ENCODE data around the gene SBK3.
"Not testable (repeated sequence)": the region's sequence is repeated elsewhere in the genome, so short reads cannot be mapped to it uniquely, and the experiment has no call there.

The SBK3 gene

GRCh38 chr19:55516878-55517620 is 28.3 kb downstream of the SBK3 start:
- DNase-seq: peak; percentile 87

GRCh38 chr19:55508120-55508519 is 37.2 kb downstream of the SBK3 start:
- no peak for DNase-seq

GRCh38 chr19:55504981-55505380 is 40.4 kb downstream of the SBK3 start:
- no peak for DNase-seq

DNA sequence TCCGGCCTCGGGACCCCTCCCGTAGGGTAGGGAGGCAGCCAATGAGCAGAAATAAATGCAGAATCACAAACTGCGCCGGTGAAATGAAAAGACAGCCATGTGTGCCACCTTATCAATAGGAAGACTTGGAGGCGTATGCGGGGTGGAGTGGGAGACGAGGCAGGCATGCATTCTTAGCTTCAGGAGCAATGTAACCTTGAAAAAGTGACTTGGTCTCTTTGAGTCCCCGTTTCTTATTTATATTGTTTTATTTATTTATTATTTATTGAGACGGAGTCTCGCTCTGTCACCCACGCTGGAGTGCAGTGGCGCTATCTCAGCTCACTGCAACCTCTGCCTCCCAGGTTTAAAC is 41.1 kb downstream of the SBK3 start:
- no peak for DNase-seq

- peak; percentile 75 for DNase-seq
These were observed 41.7 kb downstream of the SBK3 start for GRCh38 chr19:55503502-55504251.

DNA sequence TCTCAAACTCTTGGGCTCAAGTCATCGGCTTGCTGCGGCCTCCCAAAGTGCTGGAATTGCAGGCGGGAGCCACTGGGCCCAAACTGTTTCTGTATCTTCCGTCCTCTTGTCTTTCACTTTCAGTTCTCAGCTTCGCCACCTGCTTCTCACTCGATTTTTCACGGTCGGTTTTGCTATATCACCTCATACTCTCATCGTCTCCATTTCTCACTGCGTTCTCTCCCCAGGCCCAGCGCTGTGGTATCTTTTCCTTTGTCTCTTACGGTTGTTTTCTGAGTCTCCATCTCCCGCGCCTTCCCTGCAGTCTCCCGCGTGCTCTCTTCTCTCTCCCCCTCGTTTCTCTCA is 42.2 kb downstream of the SBK3 start:
- no peak for DNase-seq

DNA sequence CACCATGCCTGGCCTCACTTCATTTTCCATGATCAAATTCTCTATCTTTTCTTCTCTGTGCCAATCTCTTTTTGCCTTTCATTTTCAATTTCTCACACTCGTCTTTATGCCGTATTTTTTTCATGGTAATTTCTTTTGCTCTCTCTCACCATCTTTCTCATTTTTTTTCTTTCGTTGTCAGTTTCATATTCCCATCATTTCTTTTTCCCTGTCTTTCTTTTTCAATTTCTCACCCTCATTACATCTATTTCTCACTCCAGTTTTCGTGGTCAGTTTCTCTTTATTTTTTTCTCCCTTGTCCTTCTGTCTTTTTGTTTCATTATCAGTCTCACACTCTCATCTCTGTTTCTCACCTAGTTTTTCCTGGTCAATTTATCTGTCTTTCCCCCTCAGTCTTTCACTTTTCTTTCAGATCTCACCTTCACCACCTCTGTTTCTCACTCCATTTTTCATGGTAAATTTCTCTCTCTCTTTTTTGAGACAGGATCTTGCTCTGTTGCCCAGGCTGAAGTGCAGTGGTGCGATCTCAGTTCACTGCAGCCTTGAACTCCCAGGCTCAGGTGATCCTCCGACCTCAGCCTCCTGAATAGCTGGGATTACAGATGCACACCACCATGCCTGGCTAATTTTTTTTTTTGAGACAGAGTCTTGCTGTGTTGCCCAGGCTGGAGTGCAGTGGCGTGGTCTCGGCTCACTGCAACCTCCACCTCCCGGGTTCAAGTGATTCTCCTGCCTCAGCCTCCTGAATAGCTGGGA is 43.0 kb downstream of the SBK3 start:
- no peak for DNase-seq

DNA sequence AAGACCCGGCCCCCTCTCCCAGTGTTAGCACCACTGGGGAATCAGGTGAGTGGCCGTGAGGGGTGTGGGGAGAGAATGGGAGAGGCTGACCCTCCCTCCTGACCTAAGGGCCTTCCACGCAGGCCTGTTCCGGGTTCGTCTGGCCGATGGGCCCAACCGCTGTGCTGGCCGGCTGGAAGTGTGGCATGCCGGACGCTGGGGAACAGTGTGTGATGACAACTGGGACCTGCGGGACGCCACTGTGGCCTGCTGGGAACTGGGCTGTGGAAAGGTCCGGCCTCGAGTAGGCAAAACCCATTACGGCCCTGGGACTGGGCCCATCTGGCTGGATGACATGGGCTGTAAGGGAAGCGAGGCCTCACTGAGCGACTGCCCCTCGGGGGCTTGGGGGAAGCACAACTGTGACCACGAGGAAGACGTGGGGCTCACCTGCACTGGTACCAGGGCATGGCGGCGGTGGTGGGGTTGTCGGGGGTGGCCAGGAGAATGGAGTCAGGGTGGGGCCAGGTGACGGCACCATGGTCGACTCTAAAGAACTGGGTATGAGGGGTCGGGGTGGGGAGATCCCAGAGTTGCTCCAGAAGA is 44.9 kb downstream of the SBK3 start:
- no peak for DNase-seq

GRCh38 chr19:55498246-55498840 is 47.0 kb downstream of the SBK3 start:
- no peak for DNase-seq

DNA sequence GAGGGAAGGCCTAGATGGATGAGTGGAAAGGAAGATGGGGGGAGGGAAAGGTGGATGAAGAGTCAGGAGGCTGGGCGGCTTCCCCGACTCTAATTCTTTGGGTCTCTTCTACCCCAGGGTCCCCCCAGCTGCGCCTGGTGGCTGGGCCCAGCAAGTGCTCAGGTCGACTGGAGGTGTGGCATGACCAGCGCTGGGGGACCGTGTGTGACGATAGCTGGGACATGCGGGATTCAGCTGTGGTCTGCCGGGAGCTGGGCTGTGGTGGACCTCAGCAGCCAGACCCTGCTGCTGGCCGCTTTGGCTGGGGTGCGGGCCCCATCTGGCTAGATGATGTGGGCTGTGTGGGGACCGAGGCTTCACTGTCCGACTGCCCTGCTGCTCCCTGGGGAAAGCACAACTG is 47.6 kb downstream of the SBK3 start:
- no peak for DNase-seq

GRCh38 chr19:55496820-55497219 is 48.5 kb downstream of the SBK3 start:
- not testable (repeated sequence) for DNase-seq

DNA sequence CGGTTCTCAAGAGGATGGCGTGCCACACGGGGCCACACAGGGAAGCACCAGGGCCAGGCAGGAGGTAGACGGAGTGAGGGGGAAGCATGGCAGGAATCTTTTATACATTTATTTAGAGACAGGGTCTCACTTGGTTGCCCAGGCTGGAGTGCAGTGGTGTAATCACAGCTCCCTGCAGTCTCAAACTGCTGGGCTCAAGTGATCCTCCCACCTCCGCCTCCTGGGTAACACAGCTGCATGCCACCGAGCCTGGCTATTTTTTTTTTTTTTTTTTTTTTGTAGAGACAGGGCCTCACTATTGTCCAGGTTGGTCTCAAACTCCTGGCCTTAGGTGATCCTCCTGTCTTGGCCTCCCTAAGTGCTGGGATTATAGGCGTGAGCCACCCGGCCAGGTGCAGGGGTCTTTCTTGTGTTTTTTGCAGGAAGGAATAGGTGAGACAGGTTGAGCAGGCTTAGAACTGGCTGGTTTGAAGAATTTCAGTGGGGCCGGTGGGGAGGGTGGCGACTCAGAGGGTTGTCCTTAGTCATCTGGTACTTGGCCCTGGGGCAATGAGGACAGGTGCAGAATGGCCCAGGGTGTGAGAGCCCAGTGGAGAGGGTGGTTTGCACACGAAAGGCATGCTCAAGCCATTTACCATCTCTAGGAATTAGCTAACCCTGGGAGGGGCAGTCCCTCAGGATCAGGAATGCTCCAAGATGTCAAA is 49.5 kb downstream of the SBK3 start:
- no peak for DNase-seq

DNA sequence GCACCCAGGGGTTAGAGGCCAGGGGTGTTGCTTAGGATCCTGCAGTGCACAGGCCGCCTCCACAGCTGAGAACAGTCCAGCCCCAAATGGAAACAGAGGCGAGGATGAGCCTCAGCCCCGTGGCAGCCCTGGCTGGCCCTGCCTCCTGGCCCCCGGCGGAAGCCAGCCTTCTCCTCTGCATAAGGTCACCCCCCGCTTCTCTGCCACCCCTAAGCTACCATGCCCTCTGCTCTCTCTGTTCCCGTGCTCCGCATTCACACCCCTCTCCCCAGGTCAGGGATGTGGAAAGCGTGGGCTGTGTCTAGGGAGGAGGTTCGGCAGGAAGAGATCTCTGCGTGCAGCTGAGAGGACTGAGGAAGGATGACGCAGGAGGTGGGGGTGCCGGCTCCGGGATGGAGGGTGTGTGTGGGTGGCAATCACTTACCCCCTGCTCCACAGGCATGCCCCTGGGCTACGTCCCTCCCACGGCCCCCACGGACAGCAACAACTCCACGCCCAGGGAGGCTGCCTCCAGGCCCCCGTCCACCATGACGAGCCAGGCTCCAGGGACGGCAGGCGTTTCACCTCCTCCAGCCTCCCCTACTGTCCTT is 51.1 kb downstream of the SBK3 start:
- DNase-seq: no peak

DNA sequence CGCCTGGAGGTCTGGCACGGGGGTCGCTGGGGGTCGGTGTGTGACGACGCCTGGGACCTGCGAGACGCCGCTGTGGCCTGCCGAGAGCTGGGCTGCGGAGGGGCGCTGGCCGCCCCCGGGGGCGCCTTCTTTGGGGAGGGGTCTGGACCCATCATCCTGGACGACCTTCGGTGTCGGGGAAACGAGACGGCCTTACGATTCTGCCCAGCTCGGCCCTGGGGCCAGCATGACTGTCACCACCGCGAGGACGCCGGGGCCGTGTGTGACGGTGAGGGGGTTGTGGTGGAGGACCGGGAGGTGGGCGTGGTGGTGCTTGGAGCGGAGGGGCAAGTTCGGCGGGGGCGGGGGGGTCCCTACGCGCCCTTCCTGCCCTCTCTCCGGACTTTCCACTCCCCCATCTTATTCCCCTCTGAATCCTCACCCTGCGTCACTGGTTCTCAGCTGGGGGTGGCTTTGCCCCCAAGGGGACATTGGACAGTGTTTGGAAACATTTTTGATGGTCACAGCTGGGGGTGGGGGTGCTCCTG is 51.6 kb downstream of the SBK3 start:
- DNase-seq: no peak

- DNase-seq: no peak
These were observed 52.2 kb downstream of the SBK3 start for GRCh38 chr19:55493052-55493644.

DNA sequence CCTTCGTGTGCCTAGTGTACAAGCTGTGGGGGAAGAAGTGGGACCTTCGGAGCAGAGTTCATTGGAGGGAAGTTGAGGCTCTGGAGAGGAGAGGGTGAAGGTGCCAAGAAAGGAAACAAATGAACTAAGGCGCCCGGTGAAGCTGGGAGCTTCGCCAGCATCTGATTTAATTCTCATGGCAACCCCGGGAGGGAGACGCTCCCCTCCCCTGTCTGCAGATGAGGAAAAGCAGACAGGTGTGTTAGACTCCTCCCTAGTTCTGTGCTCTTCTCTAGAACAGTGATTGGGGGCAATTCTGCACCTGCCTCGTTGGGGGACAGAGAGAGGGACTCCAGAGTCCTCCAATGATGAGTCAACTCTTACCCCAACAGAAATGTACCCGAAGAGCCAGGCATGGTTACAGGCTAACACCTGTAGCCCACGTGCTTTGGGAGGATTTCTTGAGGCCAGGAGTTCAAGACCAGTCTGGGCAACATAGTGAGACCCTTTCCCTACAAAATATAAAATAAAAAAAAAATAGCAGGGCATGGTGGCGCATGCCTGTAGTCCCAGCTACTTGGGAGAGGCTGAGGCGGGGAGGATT is 52.9 kb downstream of the SBK3 start:
- DNase-seq: no peak

DNA sequence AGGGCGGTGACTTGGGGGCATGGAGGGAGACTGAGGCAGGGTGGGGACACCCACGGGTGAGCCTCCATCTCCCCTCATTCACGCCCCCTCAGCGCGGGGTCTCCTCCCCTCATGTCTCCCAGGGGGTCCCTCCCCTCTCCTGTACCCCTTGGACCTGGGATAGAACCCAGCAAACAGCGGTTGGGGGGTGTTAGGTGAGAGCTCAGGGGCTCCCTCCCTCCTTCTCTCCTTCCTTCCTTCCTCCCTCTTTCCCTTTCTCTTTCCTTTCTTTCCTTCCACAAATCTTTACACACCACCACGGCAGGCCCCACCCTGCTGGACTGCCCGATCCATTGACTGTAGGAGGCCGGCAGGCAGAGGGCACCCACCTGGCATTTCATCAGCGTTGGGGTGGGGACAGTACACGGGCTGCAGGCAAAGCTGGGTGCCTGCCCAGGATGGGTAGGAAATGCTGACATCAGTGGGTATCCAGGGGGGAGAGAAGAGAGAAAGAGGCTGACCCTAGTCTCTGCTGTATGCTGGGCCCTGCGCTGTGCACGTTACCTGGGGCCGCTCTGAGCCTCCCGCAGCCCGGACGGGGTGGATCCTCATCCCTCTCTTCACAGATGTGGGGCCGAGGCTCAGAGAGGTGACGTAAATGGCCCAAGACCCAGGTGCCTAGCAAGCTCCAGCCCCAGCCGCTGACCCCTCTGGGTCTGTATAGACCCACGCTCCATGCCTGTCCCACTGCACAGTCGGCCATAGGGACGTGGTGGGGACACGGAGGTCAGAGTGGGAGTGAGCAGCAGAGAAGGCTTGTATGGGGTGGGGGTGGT is 53.6 kb downstream of the SBK3 start:
- DNase-seq: no peak
